Measurements from ENCODE around the gene SPSB2. TPM values are rescaled to one million over a fixed set of nuclear protein-coding genes. Genes with fewer than 3 reads are reported as not detected.
"Not testable (repeated sequence)": the region's sequence is repeated elsewhere in the genome, so short reads cannot be mapped to it uniquely, and the experiment has no call there.

SPSB2 gene
- total RNA-seq, 1 donor from 2014 or later, result 33.7 TPM

DNA sequence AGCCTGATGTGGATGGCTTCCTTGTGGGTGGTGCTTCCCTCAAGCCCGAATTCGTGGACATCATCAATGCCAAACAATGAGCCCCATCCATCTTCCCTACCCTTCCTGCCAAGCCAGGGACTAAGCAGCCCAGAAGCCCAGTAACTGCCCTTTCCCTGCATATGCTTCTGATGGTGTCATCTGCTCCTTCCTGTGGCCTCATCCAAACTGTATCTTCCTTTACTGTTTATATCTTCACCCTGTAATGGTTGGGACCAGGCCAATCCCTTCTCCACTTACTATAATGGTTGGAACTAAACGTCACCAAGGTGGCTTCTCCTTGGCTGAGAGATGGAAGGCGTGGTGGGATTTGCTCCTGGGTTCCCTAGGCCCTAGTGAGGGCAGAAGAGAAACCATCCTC, 2.8 kb downstream of the SPSB2 start:
- DNase-seq (ENCODE audit: low spot score), result not testable (repeated sequence)

DNA sequence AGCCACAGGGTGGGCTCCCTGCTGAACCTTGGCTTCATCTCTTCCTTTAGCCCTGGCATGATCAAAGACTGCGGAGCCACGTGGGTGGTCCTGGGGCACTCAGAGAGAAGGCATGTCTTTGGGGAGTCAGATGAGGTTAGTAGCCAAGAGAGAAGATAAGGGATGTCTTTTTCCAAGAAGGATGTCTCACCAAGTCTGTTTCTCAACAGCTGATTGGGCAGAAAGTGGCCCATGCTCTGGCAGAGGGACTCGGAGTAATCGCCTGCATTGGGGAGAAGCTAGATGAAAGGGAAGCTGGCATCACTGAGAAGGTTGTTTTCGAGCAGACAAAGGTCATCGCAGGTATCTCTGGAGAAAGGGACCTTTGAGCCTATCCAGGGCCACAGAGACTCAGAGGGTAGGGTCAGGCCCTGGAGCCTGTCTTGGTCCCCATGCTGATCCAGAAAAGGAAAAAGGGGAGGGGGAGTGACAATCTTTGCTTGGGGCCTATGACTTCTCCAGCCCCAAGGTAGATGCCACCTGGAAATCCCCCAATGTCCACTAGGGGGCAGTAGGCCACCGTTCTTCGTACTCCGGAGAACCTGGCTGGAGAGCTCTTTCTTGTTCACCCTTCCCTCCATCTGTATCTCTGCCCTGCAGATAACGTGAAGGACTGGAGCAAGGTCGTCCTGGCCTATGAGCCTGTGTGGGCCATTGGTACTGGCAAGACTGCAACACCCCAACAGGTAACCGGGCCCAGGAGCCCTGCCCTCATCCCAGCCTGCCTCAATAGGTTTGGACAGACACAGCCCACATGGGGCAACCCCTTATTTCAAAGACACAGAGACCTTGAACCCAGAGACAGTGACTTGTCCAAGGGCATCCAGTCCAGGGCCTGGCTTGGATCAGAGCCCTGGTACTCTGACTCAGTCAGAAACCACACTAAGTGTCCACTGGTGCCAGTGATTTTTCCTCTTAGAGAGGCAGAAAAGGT, 3.8 kb downstream of the SPSB2 start:
- DNase-seq (ENCODE audit: low spot score), result peak; percentile 88

DNA sequence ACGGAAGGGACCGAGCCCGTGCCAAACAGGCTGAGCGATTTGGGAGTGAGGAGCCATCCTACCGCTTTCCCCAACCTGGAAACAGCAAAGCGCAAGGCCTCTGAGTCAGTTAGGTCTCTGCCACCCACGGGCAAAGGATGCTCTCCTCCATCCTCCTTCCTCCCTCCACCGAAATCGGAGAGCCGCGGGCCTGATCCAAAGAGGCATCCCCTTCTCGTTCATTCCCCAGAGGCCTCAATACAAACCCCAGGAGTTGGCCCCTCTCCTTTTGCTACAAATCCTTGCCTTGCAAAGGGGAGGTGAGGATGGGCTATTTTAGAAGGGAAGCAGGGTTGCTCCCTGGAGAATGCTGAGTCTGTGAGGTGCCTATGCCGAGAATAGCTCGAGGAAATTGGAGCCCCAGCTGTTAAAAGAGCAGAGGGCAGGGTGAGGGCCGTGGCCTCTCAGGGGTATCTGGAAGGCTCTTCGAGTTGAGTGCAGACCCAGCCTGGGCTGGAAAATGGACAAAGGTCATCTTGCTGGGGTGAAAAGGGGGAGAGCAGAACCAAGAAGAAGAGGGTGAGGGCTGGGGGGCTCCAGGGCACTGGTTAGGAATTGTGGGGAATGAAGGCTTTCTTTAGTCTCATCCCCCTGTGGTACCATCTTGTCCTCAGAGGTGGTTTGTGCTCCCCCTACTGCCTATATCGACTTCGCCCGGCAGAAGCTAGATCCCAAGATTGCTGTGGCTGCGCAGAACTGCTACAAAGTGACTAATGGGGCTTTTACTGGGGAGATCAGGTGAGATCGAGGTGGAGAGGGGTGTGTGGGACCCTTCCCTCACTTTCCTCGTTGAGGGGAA, 4.7 kb downstream of the SPSB2 start:
- DNase-seq (ENCODE audit: low spot score), result no peak

- DNase-seq (ENCODE audit: low spot score), result peak; percentile 86
Observed at GRCh38 chr12:6867413-6868210, 5.5 kb downstream of the SPSB2 start, which contains the start of gene TPI1. TPI1 (plus strand) TSS chr12:6867531; CDS start chr12:6867567, 36 bp downstream.

DNA sequence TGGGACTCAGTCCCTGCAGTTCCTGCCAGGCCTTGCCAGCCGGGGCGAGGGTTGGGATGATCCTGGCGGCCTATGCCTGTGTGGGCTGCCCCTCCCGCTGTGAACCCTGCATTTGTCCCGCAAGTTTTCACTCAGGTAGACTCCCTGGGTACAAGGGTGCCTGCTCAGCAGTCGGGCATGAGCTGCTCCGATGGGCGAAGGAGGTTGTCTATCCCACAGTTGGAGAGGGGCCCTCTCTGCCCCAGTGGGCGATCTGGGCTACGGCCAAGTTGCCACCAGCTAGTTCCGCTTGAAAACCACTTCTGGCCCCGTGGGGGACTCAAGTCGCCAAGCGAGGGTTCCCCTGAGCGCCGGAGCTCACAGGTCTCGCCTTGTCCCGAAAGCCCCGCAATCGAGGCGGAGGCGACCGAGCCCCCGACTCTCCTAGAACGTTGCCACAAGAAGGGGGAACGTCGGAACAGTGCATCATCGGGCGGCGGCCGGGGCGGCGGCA, 6.1 kb downstream of the SPSB2 start:
- DNase-seq (ENCODE audit: low spot score), result no peak

DNA sequence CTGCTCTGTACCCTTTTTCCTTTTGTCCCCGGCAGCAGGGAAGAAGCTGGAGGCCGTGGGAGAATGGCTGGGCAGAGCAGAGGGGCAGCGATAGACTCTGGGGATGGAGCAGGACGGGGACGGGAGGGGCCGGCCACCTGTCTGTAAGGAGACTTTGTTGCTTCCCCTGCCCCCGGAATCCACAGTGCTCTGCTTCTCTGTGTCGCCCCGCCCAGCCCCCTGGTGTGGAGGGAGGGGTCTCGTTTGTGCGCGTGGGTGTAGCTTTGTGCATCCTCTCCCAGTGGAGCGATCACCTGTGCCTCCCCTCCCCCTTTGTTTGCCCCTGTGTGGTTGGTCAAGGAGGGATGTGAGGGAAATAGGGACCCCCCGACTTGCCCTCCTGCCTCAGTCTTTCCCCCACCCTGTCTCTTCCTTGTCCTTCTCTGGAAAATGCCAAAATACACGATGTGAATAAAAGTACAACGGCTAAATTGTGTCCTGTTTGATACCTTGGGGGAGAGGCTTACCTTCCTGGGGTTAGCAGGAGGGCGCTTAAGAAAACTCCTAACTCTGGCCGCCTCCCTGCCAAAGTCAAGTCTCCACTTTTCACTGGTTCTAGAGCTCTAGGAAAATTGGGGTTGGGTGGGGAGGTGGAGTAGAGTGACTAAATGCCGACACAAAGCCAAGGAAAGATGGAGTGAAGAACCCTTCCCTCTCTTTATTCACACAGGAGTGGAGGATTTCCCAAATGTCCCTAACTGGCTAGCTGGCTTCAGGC, 6.8 kb downstream of the SPSB2 start:
- DNase-seq (ENCODE audit: low spot score), result no peak

DNA sequence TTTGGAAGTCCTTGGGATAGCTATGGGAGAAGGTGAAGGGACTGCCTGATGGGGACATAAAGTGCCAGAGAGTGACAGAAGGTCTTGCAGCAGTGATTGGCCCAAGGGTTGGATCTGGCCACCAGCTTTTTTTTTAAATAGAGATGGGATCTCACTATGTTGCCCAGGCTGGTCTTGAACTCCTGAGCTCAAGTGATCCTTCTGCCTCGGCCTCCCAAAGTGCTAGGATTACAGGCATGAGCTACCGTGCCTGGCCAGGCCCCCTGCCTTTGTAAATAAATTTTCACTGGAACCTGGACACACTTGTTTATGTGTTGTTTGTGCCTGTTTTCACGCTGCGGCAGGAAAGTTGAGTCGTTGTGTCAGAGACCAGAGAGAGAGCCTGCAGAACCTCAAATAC, 7.8 kb downstream of the SPSB2 start:
- not testable (repeated sequence) for DNase-seq (ENCODE audit: low spot score)

GRCh38 chr12:6863586-6864321, 9.3 kb downstream of the SPSB2 start:
- DNase-seq (ENCODE audit: low spot score), result no peak

DNA sequence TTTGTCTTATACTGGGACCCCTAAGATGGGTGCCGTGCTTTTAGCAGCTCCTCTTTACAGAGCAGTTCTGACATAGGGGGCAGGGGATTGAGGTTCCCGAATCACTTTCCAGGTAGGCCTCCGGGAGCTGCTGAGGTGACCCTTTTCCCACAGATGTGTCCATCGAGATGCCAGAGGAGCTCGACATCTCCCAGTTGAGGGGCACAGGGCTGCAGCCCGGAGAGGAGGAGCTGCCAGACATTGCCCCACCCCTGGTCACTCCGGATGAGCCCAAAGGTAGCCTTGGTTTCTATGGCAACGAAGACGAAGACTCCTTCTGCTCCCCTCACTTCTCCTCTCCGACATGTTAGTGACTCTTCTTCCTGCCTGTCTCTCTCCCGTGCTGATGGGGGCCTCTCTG, 10.1 kb downstream of the SPSB2 start:
- DNase-seq (ENCODE audit: low spot score), result no peak

DNA sequence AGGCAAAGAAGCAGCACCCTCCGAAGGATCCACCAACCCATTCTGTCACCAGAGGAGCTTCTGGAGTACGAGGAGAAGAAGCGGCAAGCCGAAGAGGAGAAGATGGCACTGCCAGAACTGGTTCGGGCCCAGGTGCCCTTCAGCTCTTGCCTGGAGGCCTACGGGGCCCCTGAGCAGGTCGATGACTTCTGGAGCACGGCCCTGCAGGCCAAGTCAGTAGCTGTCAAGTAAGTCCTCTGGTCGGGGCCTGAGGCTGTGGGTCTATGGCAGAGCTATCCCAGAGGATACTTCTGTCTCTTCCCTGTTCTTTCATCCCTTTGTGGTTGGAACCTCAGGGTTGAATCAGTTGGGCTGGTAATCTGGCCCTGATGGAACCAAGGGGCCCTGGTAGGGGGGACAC, 11.7 kb downstream of the SPSB2 start:
- no peak for DNase-seq (ENCODE audit: low spot score)

DNA sequence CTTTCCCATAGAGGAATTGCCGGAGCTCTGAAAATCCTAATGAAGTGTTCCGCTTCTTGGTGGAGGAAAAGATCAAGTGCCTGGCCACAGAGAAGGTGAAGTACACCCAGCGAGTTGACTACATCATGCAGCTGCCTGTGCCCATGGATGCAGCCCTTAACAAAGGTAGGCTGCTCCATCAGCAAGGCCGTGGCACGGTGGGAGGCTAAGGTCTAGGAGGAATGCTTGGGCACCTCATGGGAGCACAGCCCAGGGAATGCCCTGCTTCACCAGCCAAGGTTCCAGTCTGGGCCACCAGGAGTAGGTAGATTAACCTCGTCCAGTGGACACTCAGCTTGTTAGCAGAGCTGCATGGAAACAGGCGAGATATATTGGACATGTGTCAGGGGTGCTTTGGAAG, 12.2 kb downstream of the SPSB2 start:
- DNase-seq (ENCODE audit: low spot score), result no peak

DNA sequence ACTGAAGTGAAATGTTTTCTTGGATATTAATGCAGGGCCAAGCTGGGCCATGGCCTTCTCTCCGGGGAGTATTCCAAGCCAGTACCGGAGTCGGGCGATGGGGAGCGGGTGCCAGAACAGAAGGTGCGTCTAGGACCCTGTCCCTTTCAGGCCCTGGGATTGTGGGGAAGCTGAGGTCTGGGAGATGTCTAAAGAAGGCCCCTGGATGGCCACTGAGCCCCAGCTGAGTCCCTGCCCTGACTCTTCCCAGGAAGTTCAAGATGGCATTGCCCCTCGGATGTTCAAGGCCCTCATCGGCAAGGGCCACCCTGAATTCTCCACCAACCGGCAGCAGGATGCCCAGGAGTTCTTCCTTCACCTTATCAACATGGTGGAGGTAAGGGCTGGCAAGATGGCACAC, 13.0 kb downstream of the SPSB2 start:
- DNase-seq (ENCODE audit: low spot score), result no peak

DNA sequence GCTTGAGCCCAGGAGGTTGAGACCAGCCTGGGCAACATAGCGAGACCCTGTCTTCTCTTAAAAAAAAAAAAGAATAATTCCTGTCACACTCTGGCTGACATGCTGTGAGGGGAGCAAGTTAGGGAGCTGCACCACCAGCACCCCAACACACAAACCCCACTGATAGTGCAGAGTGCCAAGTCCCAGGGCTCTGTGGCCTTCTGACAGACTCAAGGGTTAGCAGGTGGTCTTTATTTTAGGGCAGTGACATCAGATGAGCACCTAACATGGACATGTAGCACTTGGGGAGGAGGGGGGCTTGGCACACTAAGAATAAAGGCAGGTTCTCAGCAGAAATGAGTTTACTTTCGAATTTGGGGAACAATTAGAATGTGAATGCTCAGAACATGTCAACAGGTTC, 14.3 kb downstream of the SPSB2 start:
- no peak for DNase-seq (ENCODE audit: low spot score)

GRCh38 chr12:6855322-6855721, 17.8 kb downstream of the SPSB2 start:
- DNase-seq (ENCODE audit: low spot score), result no peak

DNA sequence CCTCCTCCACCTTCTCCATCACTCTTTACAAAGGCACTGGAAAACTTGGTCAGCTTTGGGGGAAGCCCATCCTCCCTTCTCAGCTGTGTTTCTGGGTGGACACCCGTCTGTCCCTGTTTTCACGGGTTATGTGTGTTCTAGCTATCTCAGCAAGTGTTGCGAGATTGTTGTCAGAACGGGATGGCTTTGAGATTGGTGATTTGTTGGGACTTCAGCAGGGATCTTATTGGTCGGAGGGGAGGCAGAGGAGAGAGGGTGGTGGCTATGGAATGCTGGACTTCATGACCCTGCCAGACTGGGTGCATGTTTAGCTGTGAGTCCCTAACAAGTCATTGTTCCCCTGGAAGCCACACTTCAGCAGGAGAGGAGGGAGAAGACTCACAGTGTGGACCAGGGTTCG, 19.1 kb downstream of the SPSB2 start:
- no peak for DNase-seq (ENCODE audit: low spot score)

DNA sequence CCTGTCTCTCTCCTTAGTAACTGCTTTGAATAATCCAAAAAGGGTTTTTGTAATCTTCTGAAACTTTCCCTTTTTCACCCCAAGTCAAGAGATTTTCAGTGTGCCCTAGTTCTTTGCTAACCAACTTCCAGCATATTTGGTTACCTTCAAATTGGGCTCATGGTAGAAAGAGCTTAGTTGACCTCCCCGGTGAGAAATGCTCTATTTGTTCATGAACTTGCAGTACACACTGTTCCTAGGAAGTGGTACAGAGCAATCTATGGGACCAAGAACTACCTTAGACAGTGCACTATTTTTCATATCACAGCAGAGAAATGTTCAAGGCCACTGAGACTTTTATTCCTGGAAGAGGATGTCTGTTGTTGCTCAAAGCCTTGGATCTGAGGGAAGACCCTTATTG, 19.5 kb downstream of the SPSB2 start:
- no peak for DNase-seq (ENCODE audit: low spot score)

- no peak for DNase-seq (ENCODE audit: low spot score)
Observed at GRCh38 chr12:6852651-6853354, 20.3 kb downstream of the SPSB2 start.

DNA sequence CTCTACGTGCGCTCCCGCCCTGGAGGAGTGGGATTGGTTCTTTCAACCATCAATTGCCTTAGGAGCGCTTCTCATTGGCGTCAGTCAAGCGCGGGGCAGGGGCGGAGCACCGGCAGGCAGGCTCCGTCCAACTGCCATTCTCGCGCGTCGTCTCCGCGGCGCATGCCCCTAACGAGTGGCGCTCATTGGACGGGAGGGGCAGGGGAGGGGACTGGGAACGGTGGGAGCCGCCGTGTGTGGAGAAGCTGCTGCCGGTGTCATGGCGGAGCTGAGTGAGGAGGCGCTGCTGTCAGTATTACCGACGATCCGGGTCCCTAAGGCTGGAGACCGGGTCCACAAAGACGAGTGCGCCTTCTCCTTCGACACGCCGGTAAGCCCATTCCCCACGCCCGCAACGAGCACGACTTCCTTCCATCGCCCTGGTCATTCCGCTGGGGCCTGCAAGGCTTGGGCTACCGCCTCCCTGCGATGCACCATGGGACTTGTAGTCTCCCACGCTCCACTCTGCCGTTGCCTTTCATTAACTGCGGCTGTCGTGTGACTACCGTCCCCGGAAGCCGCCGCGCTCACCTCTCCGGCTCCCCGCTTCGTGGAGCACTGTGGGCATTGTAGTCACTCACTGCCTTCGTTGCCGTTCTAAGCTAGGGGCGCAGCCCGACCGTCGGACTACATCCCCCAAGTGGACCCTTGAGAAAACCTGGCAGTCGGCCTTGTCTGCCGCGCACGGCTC, 21.0 kb downstream of the SPSB2 start, which contains the start of gene USP5:
Gene USP5, plus strand, starts transcription at position 230 of the 730 bp plus-strand sequence. Its CDS starts 30 bp downstream, at position 260.
- DNase-seq (ENCODE audit: low spot score), result peak; percentile 99

All from mucosa of gallbladder (tissue), 1 donor.